Measurements from ENCODE around the gene C17orf113. TPM values are rescaled to one million over a fixed set of nuclear protein-coding genes. Genes with fewer than 3 reads are reported as not detected.
A peak's percentile ranks its signal among the peaks of the same experiment; 100 is the strongest.

C17orf113 gene
- total RNA-seq, result 1 to 10 TPM in 2 of 7 donors, under 1 TPM in 5; 0.43 to 1.6 (median 0.85) TPM
- polyA plus RNA-seq, result under 1 TPM; 0.35 to 0.51 (median 0.43) TPM
- long read RNA-seq, donor 1, result 0 reads
- long read RNA-seq, donor 2, partial matches to known transcripts, result 0 of 1 reads
- long read RNA-seq, donor 2, other reads (novel, unspliced or antisense), result 0 of 1 reads

GRCh38 chr17:42050393-42051012, at the start of gene C17orf113:
TSS of gene C17orf113 (minus strand) at chr17:42050601. CDS start at chr17:42043376, 7,225 bp downstream.
- whole genome bisulfite sequencing, 5 donors, result 1 to 4% (median 3%) methylated on average over 15 to 65 of the region's 65 CpGs
- H3K27ac ChIP-seq, result peak within 1 kb of the TSS in 1 of 8 donors; percentile 43
- H3K9me3 ChIP-seq, result no peaks in the 10 kb centered on the region
- TF ChIP-seq POLR2AphosphoS5 (IDR thresholded peaks at IDR 0.05) (peak in 1 of 3 donors; percentile 54), CTCF (IDR thresholded peaks at IDR 0.05 in 8 of 11, conservative IDR thresholded peaks at IDR 0.05 in 3 of 11) (peak in 5 of 11 experiments; percentile 39 to 53 (median 44)), POLR2A (IDR thresholded peaks at IDR 0.05) (no peak)
- H3K4me1 ChIP-seq, result peaks cover 0 to 24% (median 14%) of the 10 kb centered on the region in 6 donors
- H3K27me3 ChIP-seq (replicated peaks in 1 of 7), result peaks cover 0 to 41% (median 0%) of the 10 kb centered on the region in 7 donors
- peak within 1 kb of the TSS; percentile 44 to 81 (median 54) for H3K4me3 ChIP-seq
- H3K36me3 ChIP-seq, result no peaks in the 10 kb centered on the region
- peak; percentile 90 for DNase-seq
- intact Hi-C loops (cut with DNase I; ENCODE audit: low total_unique reads), result no loop called here

- 62 to 71% (median 67%) methylated on average over 13 to 14 of the region's 14 CpGs for WGBS, 5 donors
- Histone ChIP-seq H3K4me1 (peaks cover 8 to 23% (median 19%) of the 10 kb centered on the region in 6 donors), H3K36me3 (peaks cover 0 to 16% (median 7%) of the 10 kb centered on the region in 6 donors), H3K4me3 (peak overlapping the region in 2 of 8 donors; percentile 34 to 60), H3K27me3 (replicated peaks in 1 of 7) (peaks cover 2 to 47% (median 21%) of the 10 kb centered on the region in 7 donors), H3K9me3 (no peaks in the 10 kb centered on the region), H3K27ac (no peak overlapping the region)
- intact Hi-C loops (cut with DNase I; ENCODE audit: low total_unique reads), result no loop called here
- DNase-seq, result no peak
- TF ChIP-seq CTCF (IDR thresholded peaks at IDR 0.05 in 8 of 11, conservative IDR thresholded peaks at IDR 0.05 in 3 of 11) (no peak), POLR2A (IDR thresholded peaks at IDR 0.05) (no peak), POLR2AphosphoS5 (IDR thresholded peaks at IDR 0.05) (no peak)
These were observed 48.5 kb upstream of the C17orf113 start for GRCh38 chr17:42098730-42099399.

- TF ChIP-seq POLR2AphosphoS5 (IDR thresholded peaks at IDR 0.05) (no peak), CTCF (IDR thresholded peaks at IDR 0.05 in 8 of 11, conservative IDR thresholded peaks at IDR 0.05 in 3 of 11) (no peak), POLR2A (IDR thresholded peaks at IDR 0.05) (no peak)
- Histone ChIP-seq H3K4me3 (peak within 1 kb of the TSS in 5 of 8 donors; percentile 1 to 60 (median 17)), H3K9me3 (no peaks in the 10 kb centered on the region), H3K27ac (no peak within 1 kb of the TSS), H3K27me3 (replicated peaks in 1 of 7) (peaks cover 2 to 47% (median 21%) of the 10 kb centered on the region in 7 donors), H3K36me3 (peaks cover 0 to 7% (median under 1%) of the 10 kb centered on the region in 6 donors), H3K4me1 (peaks cover 8 to 23% (median 19%) of the 10 kb centered on the region in 6 donors)
- peak; percentile 78 for DNase-seq
- 11 to 23% (median 13%) methylated on average over 19 to 52 of the region's 52 CpGs for WGBS, 5 donors
- intact Hi-C loops (cut with DNase I; ENCODE audit: low total_unique reads), result no loop called here
These were observed 47.6 kb upstream of the C17orf113 start, which contains the start of gene ZNF385C for GRCh38 chr17:42097691-42098631. TSS of gene ZNF385C (minus strand) at chr17:42098473. CDS start at chr17:42063056, 35,417 bp downstream.

All from spleen (tissue), 13 donors.